ENCODE data around the gene SLC35E3.

DNA sequence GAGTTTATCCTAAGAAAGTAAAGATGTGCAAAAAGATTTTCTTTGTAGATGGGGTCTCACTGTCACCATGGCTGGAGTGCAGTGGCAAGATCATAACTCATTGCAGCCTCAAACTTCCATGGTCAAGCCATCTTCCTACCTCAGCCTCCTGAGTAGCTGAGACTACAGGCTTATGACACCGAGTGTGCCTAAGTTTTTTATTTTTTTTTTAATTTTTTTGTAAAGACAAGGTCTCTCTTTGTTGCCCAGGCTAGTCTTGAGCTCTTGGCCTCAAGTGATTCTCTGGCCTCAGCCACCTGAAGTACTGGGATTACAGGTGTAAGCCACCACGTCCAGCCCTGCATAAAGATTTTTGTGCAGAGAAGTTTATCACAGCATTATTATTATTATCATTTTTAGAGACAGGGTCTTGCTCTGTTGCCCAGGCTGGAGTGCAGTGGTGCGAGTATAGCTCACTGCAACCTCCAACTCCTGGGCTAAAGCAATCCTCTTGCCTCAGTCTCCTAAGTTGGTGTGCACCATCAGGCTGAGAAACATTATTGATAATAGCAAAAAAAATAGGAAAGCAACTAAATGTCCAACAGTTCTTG, 42.7 kb downstream of the SLC35E3 start:
- TF ChIP-seq, protein P1, sequence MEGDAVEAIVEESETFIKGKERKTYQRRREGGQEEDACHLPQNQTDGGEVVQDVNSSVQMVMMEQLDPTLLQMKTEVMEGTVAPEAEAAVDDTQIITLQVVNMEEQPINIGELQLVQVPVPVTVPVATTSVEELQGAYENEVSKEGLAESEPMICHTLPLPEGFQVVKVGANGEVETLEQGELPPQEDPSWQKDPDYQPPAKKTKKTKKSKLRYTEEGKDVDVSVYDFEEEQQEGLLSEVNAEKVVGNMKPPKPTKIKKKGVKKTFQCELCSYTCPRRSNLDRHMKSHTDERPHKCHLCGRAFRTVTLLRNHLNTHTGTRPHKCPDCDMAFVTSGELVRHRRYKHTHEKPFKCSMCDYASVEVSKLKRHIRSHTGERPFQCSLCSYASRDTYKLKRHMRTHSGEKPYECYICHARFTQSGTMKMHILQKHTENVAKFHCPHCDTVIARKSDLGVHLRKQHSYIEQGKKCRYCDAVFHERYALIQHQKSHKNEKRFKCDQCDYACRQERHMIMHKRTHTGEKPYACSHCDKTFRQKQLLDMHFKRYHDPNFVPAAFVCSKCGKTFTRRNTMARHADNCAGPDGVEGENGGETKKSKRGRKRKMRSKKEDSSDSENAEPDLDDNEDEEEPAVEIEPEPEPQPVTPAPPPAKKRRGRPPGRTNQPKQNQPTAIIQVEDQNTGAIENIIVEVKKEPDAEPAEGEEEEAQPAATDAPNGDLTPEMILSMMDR (IDR thresholded peaks at IDR 0.05) = no peak
- no peak for TF ChIP-seq POLR2A (IDR thresholded peaks at IDR 0.05)
- no peak for TF ChIP-seq POLR2AphosphoS5 (IDR thresholded peaks at IDR 0.05)
